SK-N-SH (cell line): ENCODE measurements around the gene MGAT4A. TPM values are rescaled to one million over a fixed set of nuclear protein-coding genes. Genes with fewer than 3 reads are reported as not detected.

Experiments
- CTCF ChIA-PET: fragments of 300-600, 350-600 bp; formaldehyde crosslinking; extraction: SDS; loops from one replicate; lab custom pipeline; 2021; lab: Yijun Ruan, JAX
- POLR2A ChIA-PET: fragments of 350-600 bp; sonication (Branson Sonifier 250); formaldehyde crosslinking; extraction: SDS; loops from one replicate; lab custom pipeline; 2020; ENCODE audit warnings: antibody characterized with exemption, inconsistent platforms; lab: Yijun Ruan, JAX
- DNase-seq: peaks from one replicate; pipeline ENCODE4 v3.0.0; 2012
- H2AFZ ChIP-seq: fragments of 200-600 bp; sonication (generic); 2 replicates; pipeline ENCODE4 v1.8.1; 2016; ENCODE audit warnings: antibody characterized with exemption, mild to moderate bottlenecking, low read depth
- H3F3A ChIP-seq: fragments of 200-600 bp; sonication (generic); replicated peaks from 2 replicates; pipeline ENCODE3; 2016; ENCODE audit warnings: antibody characterized with exemption, mild to moderate bottlenecking; ENCODE audit not compliant: insufficient read depth
- H3K27ac ChIP-seq, 2 experiments: fragments of 200-500 bp in 1 of 2; fragments of 200-600 bp in 1 of 2; sonication (Bioruptor generic) in 1 of 2; sonication (generic), shearing (Covaris generic) in 1 of 2; 2 replicates each; pipeline versions ENCODE4 v1.5.1 to v1.6.1; 2014 to 2016; ENCODE audit warnings: low read depth in 2 of 2, inconsistent platforms in 1 of 2, low read length in 1 of 2, mild to moderate bottlenecking in 1 of 2, mixed read lengths in 1 of 2
- H3K27me3 ChIP-seq: fragments of 200-600 bp; sonication (generic), shearing (Covaris generic); 2 replicates; pipeline ENCODE4 v1.6.1; 2016; ENCODE audit warnings: mixed run types; ENCODE audit not compliant: insufficient read depth
- H3K36me3 ChIP-seq, 2 experiments: fragments of 200-500 bp in 1 of 2; fragments of 200-600 bp in 1 of 2; sonication (Bioruptor generic) in 1 of 2; sonication (generic) in 1 of 2; replicated peaks in 1 of 2; 2 replicates each; pipeline versions ENCODE3 to v1.5.1; 2014 to 2016; ENCODE audit warnings: low read length in 1 of 2, mild to moderate bottlenecking in 1 of 2; ENCODE audit not compliant: insufficient read depth in 2 of 2, control insufficient read depth in 1 of 2
- H3K4me1 ChIP-seq, 2 experiments: fragments of 200-500 bp in 1 of 2; fragments of 200-600 bp in 1 of 2; sonication (Bioruptor generic) in 1 of 2; sonication (generic), shearing (Covaris generic) in 1 of 2; 2 replicates each; pipeline versions ENCODE4 v1.5.1 to v1.6.1; 2014 to 2016; ENCODE audit warnings: low read depth in 1 of 2, low read length in 1 of 2, mixed run types in 1 of 2; ENCODE audit not compliant: insufficient read depth in 2 of 2, control insufficient read depth in 1 of 2
- H3K4me2 ChIP-seq: fragments of 200-600 bp; sonication (generic), shearing (Covaris generic); 2 replicates; pipeline ENCODE4 v1.6.1; 2017; ENCODE audit warnings: mixed run types
- H3K4me3 ChIP-seq, 2 experiments: fragments of 200-500 bp in 1 of 2; fragments of 200-600 bp in 1 of 2; sonication (Bioruptor generic) in 1 of 2; sonication (generic), shearing (Covaris generic) in 1 of 2; 2 replicates each; pipeline versions ENCODE4 v1.5.1 to v1.8.1; 2014 to 2016; ENCODE audit warnings: low read depth in 2 of 2, inconsistent platforms in 1 of 2, low read length in 1 of 2, mild to moderate bottlenecking in 1 of 2, mixed read lengths in 1 of 2, moderate library complexity in 1 of 2
- H3K79me2 ChIP-seq: fragments of 200-600 bp; sonication (generic); 2 replicates; pipeline ENCODE4 v1.8.1; 2017; ENCODE audit warnings: mild to moderate bottlenecking; ENCODE audit not compliant: insufficient read depth
- H3K9ac ChIP-seq: fragments of 200-600 bp; sonication (generic); 2 replicates; pipeline ENCODE4 v1.6.1; 2017; ENCODE audit warnings: mixed run types
- H3K9me2 ChIP-seq: fragments of 200-600 bp; sonication (generic); 2 replicates; pipeline ENCODE4 v1.6.1; 2017; ENCODE audit warnings: mixed run types
- H3K9me3 ChIP-seq: fragments of 200-600 bp; sonication (generic); 2 replicates; pipeline ENCODE4 v1.6.1; 2017; ENCODE audit warnings: mixed run types, mild to moderate bottlenecking, moderate library complexity
- H4K20me1 ChIP-seq: fragments of 200-600 bp; sonication (generic); 2 replicates; pipeline ENCODE4 v1.6.1; 2017; ENCODE audit warnings: mild to moderate bottlenecking, mixed run types; ENCODE audit not compliant: insufficient read depth
- CHD2 ChIP-seq: fragments of 150-350 bp; IDR thresholded peaks from 2 replicates; pipeline ENCODE4 v1.6.1; 2018; ENCODE audit warnings: low read length; ENCODE audit not compliant: partially characterized antibody
- ELF1 ChIP-seq: IDR thresholded peaks from 2 replicates; pipeline ENCODE4 v1.4.0; 2012
- EP300 ChIP-seq, 2 experiments: IDR thresholded peaks; 2 replicates each; pipeline versions ENCODE4 v1.4.0 to v1.6.1; 2012; ENCODE audit warnings: borderline replicate concordance in 1 of 2, low read depth in 1 of 2, low read length in 1 of 2
- EZH2phosphoT487 ChIP-seq: fragments of 200-600 bp; sonication (generic); IDR thresholded peaks from 2 replicates; pipeline ENCODE4 v1.6.1; 2017; ENCODE audit warnings: low read depth, mixed run types, mild to moderate bottlenecking, antibody characterized with exemption, moderate library complexity, borderline replicate concordance
- FOSL2 ChIP-seq: IDR thresholded peaks from 2 replicates; pipeline ENCODE4 v1.4.0; 2012; ENCODE audit warnings: low read depth, mild to moderate bottlenecking, moderate library complexity, borderline replicate concordance
- FOXJ3 ChIP-seq: sonication (generic); formaldehyde crosslinking; IDR thresholded peaks from 2 replicates; pipeline ENCODE4 v1.5.1; 2020; ENCODE audit warnings: mild to moderate bottlenecking, missing genetic modification reagents
- FOXM1 ChIP-seq: IDR thresholded peaks from 2 replicates; pipeline ENCODE4 v1.4.0; 2012; ENCODE audit warnings: low read depth, mild to moderate bottlenecking
- IRF3 ChIP-seq: fragments of 150-350 bp; IDR thresholded peaks from 2 replicates; pipeline ENCODE4 v1.6.1; 2016; ENCODE audit warnings: mild to moderate bottlenecking, low read depth, low read length
- JUND ChIP-seq: IDR thresholded peaks from 2 replicates; pipeline ENCODE4 v1.4.0; 2012
- MEF2A ChIP-seq: IDR thresholded peaks from 2 replicates; pipeline ENCODE4 v1.4.0; 2012; ENCODE audit warnings: low read depth, borderline replicate concordance
- NFIC ChIP-seq: IDR thresholded peaks from 2 replicates; pipeline ENCODE4 v1.4.0; 2012; ENCODE audit warnings: borderline replicate concordance
- NRF1 ChIP-seq: IDR thresholded peaks from 2 replicates; pipeline ENCODE4 v1.6.1; 2012; ENCODE audit warnings: low read depth, mild to moderate bottlenecking, low read length
- PBX3 ChIP-seq: IDR thresholded peaks from 2 replicates; pipeline ENCODE4; 2012
- POLR2AphosphoS5 ChIP-seq: IDR thresholded peaks from 2 replicates; pipeline ENCODE4 v1.6.1; 2012; ENCODE audit warnings: low read depth, low read length
- RAD21 ChIP-seq: IDR thresholded peaks from 2 replicates; pipeline ENCODE4 v1.6.1; 2012; ENCODE audit warnings: mild to moderate bottlenecking, low read length
- RCOR1 ChIP-seq: fragments of 150-350 bp; IDR thresholded peaks from 2 replicates; pipeline ENCODE4 v1.6.1; 2017; ENCODE audit warnings: antibody characterized with exemption, low read length
- REST ChIP-seq: IDR thresholded peaks from 2 replicates; pipeline ENCODE4 v1.6.1; 2012; ENCODE audit warnings: mild to moderate bottlenecking, low read depth, low read length, moderate library complexity
- RFX5 ChIP-seq: IDR thresholded peaks from 2 replicates; pipeline ENCODE4 v1.6.1; 2012; ENCODE audit warnings: mild to moderate bottlenecking, improper control_type of control experiment, low read length
- RXRA ChIP-seq: IDR thresholded peaks from 2 replicates; pipeline ENCODE4 v1.4.0; 2012; ENCODE audit warnings: low read depth, mild to moderate bottlenecking, borderline replicate concordance
- SIN3A ChIP-seq: IDR thresholded peaks from 2 replicates; pipeline ENCODE4 v1.6.1; 2012; ENCODE audit warnings: low read depth, mild to moderate bottlenecking, low read length, moderate library complexity, borderline replicate concordance
- TAF1 ChIP-seq: IDR thresholded peaks from 2 replicates; pipeline ENCODE4 v1.6.1; 2012; ENCODE audit warnings: low read depth, mild to moderate bottlenecking, low read length, moderate library complexity, borderline replicate concordance
- TCF12 ChIP-seq: IDR thresholded peaks from 2 replicates; pipeline ENCODE4 v1.4.0; 2012
- TEAD4 ChIP-seq: IDR thresholded peaks from 2 replicates; pipeline ENCODE4 v1.4.0; 2012; ENCODE audit warnings: mild to moderate bottlenecking, borderline replicate concordance; ENCODE audit not compliant: insufficient read depth
- USF1 ChIP-seq: IDR thresholded peaks from 2 replicates; pipeline ENCODE4 v1.4.0; 2012; ENCODE audit warnings: low read depth, borderline replicate concordance
- YY1 ChIP-seq: IDR thresholded peaks from 2 replicates; pipeline ENCODE4 v1.4.0; 2012; ENCODE audit warnings: low read depth, mild to moderate bottlenecking
- whole genome bisulfite sequencing: methylation state at CpG from one replicate; pipeline ENCODE4 v1.1.6; 2017; ENCODE audit warnings: low lambda C conversion rate; 5-methylcytosine and 5-hydroxymethylcytosine counted together
- polyA plus RNA-seq, 3 experiments: library from polyadenylated mRNA; depleted of rRNA; stranded (reverse); fragments of >200 nt; gene quantifications; 2 replicates each; pipeline ENCODE4 v1.2.3, GENCODE V29; 2012
- TF ChIP-seq, protein P1 (sequence below): fragments of 150-350 bp; IDR thresholded peaks from 2 replicates; pipeline ENCODE4 v1.6.1; 2017; ENCODE audit warnings: antibody characterized with exemption, low read length, low read depth, borderline replicate concordance

MGAT4A gene
- polyA plus RNA-seq, 1 of the 3 experiments (the other 2 are of a cell fraction): 0.07 TPM

DNA sequence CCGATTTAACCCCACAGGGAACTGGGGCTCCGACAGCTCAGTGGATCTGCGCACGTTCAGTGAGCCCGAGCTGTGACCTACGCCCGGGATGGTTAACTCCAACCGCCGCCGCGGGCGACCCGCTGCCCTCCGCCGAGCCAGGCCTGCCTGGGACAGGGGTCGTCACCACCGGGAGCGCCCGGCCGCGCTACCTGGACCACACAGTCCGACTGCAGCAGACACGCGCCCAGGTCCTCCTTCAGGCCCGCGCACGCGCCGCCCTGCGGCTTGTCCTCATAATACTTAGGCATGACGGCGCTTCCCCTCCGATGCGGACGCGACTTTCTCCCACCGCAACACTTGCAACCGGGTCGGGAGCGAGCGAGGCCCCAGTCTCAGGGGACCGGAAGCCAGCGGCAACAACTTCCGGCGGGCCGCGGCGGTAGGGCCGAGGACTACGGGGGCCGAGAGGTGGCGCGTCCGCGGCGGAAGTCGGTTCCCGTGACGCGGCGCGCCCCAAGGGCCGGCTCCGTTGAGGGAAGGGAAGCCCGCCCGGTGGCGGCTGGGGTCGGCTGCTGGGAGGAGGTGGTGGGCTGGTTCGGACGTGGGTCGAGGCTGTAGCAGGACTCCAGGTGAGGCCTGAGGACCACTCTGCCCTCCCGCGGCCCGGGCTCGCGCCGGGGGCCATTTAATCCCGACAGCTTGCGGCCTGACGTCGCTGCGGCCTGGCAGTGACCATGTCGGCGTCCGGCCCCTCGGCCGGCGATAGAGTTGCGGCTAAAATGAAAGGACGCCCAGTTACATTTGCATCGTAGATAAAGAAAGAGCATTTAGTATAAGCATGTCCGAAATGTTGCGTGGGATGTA is 122.6 kb downstream of the MGAT4A start, which contains the start of the genes COA5 and UNC50:
Gene COA5 (minus strand): TSS at position 397 of the 846 bp plus-strand sequence. CDS start 107 bp downstream, at position 290.
Gene UNC50 (plus strand): TSS at position 474 of the 846 bp plus-strand sequence. CDS start 1,171 bp downstream, outside the sequence.
- peak within 1 kb of the TSS; percentile 82 to 93 for H3K27ac ChIP-seq
- no peaks in the 10 kb centered on the region; the same call in 1 of the 2 replicates for H4K20me1 ChIP-seq
- ChIA-PET CTCF (interaction anchor here (0.8 to 1.6 kb wide), 5 partner anchors 31 to 228 kb away, joined by 3 to 5 read pairs (median 3); no protein-coding TSS in a partner anchor), POLR2A (interaction anchor here (0.6 to 0.9 kb wide), 2 partner anchors 13 to 24 kb away, joined by 3 to 4 read pairs; no protein-coding TSS in a partner anchor)
- H3K27me3 ChIP-seq: no peaks in the 10 kb centered on the region
- peak within 1 kb of the TSS; percentile 93 for H3K9ac ChIP-seq
- no peaks in the 10 kb centered on the region for H3K9me2 ChIP-seq
- H3K36me3 ChIP-seq: peaks cover 38% of the 10 kb centered on the region in 2 experiments
- no peaks in the 10 kb centered on the region for H3F3A ChIP-seq
- no peaks in the 10 kb centered on the region for H3K9me3 ChIP-seq
- H2AFZ ChIP-seq: peak within 1 kb of the TSS; percentile 82
- peak within 1 kb of the TSS; percentile 71 for H3K4me2 ChIP-seq
- H3K4me3 ChIP-seq: peak within 1 kb of the TSS; percentile 79 to 98
- WGBS: 2% methylated on average over 25 of the region's 93 CpGs
- DNase-seq: peak; percentile 98
- peaks cover 76% of the 10 kb centered on the region for H3K79me2 ChIP-seq
- peaks cover 5 to 58% of the 10 kb centered on the region in 2 experiments; a peak in 3 of 4 replicates for H3K4me1 ChIP-seq
- TF ChIP-seq POLR2AphosphoS5 (peak; percentile 92), YY1 (peak; percentile 75), FOSL2 (no peak), PBX3 (no peak), IRF3 (no peak), RXRA (no peak), EZH2phosphoT487 (no peak), CHD2 (peak; percentile 13), REST (peak; percentile 66; the same call in 1 of the 2 replicates), FOXJ3 (CRISPR knock-in tag) (peak; percentile 65), JUND (no peak), EP300 (IDR thresholded peaks at IDR 0.05; ENCODE audit: borderline replicate concordance in 1 of 2, low read depth in 1 of 2, low read length in 1 of 2) (peak in 1 of 2 experiments; percentile 22; a peak in 1 of 4 replicates), RFX5 (no peak), RAD21 (no peak), TAF1 (peak; percentile 90), NFIC (no peak), MEF2A (no peak), NRF1 (no peak), SIN3A (no peak; the same call in none of the 2 replicates), FOXM1 (no peak), TCF12 (no peak), ELF1 (peak; percentile 82), RCOR1 (no peak), USF1 (no peak), TEAD4 (no peak)
- TF ChIP-seq, protein P1, sequence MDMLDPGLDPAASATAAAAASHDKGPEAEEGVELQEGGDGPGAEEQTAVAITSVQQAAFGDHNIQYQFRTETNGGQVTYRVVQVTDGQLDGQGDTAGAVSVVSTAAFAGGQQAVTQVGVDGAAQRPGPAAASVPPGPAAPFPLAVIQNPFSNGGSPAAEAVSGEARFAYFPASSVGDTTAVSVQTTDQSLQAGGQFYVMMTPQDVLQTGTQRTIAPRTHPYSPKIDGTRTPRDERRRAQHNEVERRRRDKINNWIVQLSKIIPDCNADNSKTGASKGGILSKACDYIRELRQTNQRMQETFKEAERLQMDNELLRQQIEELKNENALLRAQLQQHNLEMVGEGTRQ: no peak
